Chondrocyte (in vitro differentiated cells): ENCODE results near the gene GPS2. TPM values are rescaled to one million over a fixed set of nuclear protein-coding genes. Genes with fewer than 3 reads are reported as not detected.
"Not testable (repeated sequence)": the region's sequence is repeated elsewhere in the genome, so short reads cannot be mapped to it uniquely, and the experiment has no call there.

Source experiments
- DNase-seq: peaks from one replicate; pipeline ENCODE4 v3.0.0; 2021; ENCODE audit warnings: mixed read lengths, low spot score
- H3K27ac Mint-ChIP-seq: one replicate; pipeline ENCODE4 v1.8.0; 2021; ENCODE audit warnings: mild to moderate bottlenecking, moderate library complexity, mixed read lengths; ENCODE audit not compliant: unreplicated experiment
- H3K27me3 Mint-ChIP-seq: 2 replicates; pipeline ENCODE4 v1.8.0; 2021; ENCODE audit warnings: low read depth, mixed read lengths
- H3K36me3 Mint-ChIP-seq: 2 replicates; pipeline ENCODE4 v1.8.0; 2021; ENCODE audit warnings: low read depth, mixed read lengths
- H3K4me1 Mint-ChIP-seq: 2 replicates; pipeline ENCODE4 v1.8.0; 2021; ENCODE audit warnings: low read depth, mild to moderate bottlenecking, mixed read lengths
- H3K4me3 Mint-ChIP-seq: one replicate; pipeline ENCODE4 v1.8.0; 2021; ENCODE audit warnings: mild to moderate bottlenecking, moderate library complexity, mixed read lengths; ENCODE audit not compliant: unreplicated experiment
- H3K9me3 Mint-ChIP-seq: 2 replicates; pipeline ENCODE4 v1.8.0; 2021; ENCODE audit warnings: low read depth, mixed read lengths
- total RNA-seq: library from RNA; stranded (reverse); gene quantifications from 3 replicates; pipeline ENCODE4 v1.2.1, GENCODE V29; 2021
- TF ChIP-seq, protein P1 (sequence below): fragments of 200-600 bp; sonication (generic); IDR thresholded peaks from 2 replicates; pipeline ENCODE4 v1.5.0; 2021; ENCODE audit warnings: antibody characterized with exemption, mild to moderate bottlenecking, moderate library complexity

GPS2 gene
- total RNA-seq, 1 donor from 2014 or later = 43.9 TPM

DNA sequence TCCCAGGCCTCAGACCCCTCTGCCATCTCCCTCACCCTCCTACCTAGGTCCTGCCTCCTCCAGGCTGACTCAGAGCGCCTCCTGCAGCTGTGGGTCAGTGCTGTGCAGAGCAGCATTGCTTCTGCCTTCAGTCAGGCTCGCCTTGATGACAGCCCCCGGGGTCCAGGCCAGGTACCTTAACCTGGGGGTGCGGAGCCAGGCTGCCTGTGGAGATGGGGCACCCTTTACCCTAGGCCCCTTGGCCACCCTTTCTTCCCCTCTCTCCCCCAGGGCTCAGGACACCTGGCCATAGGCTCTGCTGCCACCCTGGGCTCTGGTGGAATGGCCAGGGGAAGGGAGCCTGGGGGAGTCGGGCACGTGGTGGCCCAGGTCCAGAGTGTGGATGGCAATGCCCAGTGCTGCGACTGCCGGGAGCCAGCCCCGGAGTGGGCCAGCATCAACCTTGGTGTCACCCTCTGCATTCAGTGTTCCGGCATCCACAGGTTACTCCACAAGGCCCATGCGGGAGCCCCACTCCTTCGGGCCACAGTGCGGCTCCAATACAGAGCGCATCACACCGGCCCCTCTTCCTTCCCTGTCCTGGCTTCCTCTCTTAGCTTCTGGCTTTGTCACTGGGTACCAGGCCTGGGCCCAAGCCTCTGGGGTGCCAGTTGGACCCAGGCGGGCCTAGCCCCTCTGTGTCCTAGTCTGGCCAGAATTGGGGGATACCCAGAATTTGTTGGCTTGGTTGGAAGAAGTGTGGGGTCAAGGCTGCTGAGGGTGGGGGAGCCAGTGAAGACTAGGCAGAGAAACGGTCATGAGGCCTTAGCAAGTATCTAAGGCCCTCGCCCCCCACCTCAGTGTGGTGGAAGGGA, 31.8 kb upstream of the GPS2 start:
- H3K36me3 Mint-ChIP-seq = no peaks in the 10 kb centered on the region
- no peaks in the 10 kb centered on the region for H3K9me3 Mint-ChIP-seq
- peaks cover 13% of the 10 kb centered on the region for H3K4me1 Mint-ChIP-seq
- H3K27me3 Mint-ChIP-seq = peaks cover under 1% of the 10 kb centered on the region
- DNase-seq = no peak
- TF ChIP-seq, protein P1, sequence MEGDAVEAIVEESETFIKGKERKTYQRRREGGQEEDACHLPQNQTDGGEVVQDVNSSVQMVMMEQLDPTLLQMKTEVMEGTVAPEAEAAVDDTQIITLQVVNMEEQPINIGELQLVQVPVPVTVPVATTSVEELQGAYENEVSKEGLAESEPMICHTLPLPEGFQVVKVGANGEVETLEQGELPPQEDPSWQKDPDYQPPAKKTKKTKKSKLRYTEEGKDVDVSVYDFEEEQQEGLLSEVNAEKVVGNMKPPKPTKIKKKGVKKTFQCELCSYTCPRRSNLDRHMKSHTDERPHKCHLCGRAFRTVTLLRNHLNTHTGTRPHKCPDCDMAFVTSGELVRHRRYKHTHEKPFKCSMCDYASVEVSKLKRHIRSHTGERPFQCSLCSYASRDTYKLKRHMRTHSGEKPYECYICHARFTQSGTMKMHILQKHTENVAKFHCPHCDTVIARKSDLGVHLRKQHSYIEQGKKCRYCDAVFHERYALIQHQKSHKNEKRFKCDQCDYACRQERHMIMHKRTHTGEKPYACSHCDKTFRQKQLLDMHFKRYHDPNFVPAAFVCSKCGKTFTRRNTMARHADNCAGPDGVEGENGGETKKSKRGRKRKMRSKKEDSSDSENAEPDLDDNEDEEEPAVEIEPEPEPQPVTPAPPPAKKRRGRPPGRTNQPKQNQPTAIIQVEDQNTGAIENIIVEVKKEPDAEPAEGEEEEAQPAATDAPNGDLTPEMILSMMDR = no peak
- no peak overlapping the region for H3K27ac Mint-ChIP-seq
- H3K4me3 Mint-ChIP-seq = no peak overlapping the region

DNA sequence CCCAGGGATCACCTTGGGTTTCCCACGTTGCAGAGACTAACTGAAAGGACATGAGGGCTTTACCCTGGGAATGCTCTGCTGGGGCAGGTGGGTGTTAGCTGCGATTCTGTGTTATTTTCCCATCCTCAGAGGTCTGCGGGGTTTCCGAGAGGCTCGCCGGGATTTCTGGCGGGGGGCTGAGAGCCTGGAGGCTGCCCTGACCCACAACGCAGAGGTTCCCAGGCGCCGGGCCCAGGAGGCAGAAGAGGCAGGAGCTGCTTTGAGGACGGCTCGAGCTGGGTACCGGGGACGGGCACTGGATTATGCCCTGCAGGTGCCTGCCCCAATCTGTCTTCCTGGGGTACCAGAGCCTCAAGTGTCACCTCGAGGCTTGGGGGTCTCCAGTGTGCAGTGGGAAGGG, 28.1 kb upstream of the GPS2 start:
- Mint-ChIP-seq H3K9me3 (no peaks in the 10 kb centered on the region), H3K36me3 (no peaks in the 10 kb centered on the region), H3K27ac (no peak overlapping the region), H3K4me3 (no peak overlapping the region), H3K27me3 (peaks cover 4% of the 10 kb centered on the region), H3K4me1 (peaks cover 3% of the 10 kb centered on the region)
- no peak for DNase-seq
- TF ChIP-seq, protein P1 = no peak

- H3K4me3 Mint-ChIP-seq = no peak overlapping the region
Observed at GRCh38 chr17:7341842-7342241, 26.7 kb upstream of the GPS2 start.

DNA sequence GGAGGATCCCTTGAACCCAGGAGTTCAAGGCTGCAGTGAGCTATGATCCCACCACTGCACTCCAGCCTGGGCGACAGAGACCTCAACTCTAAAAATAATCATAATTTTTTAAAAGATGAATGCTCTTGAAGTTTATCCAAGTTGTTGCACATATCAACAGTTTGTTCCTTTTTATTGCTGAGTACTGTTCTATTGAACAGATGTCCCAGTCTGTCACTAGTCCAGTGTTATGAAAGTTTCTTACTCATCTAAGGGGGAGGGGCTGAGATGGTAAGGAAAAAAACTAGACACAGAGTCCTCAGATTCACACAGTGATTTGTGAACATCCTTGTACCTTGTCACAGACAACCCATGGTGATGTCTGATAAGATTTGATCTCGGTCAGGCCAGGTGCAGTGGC, 25.0 kb upstream of the GPS2 start:
- no peaks in the 10 kb centered on the region for H3K9me3 Mint-ChIP-seq
- peaks cover 8% of the 10 kb centered on the region for H3K27me3 Mint-ChIP-seq
- no peak for DNase-seq
- H3K4me3 Mint-ChIP-seq = no peak overlapping the region
- TF ChIP-seq, protein P1 = no peak
- H3K27ac Mint-ChIP-seq = no peak overlapping the region
- H3K4me1 Mint-ChIP-seq = no peaks in the 10 kb centered on the region
- no peaks in the 10 kb centered on the region for H3K36me3 Mint-ChIP-seq

More at GRCh38 chr17:7341842-7342241, 26.7 kb upstream of the GPS2 start:
- peaks cover 7% of the 10 kb centered on the region for H3K27me3 Mint-ChIP-seq
- no peaks in the 10 kb centered on the region for H3K9me3 Mint-ChIP-seq
- TF ChIP-seq, protein P1 = no peak
- no peaks in the 10 kb centered on the region for H3K36me3 Mint-ChIP-seq
- no peaks in the 10 kb centered on the region for H3K4me1 Mint-ChIP-seq
- H3K27ac Mint-ChIP-seq = no peak overlapping the region
- DNase-seq = no peak

- not testable (repeated sequence) for H3K27ac Mint-ChIP-seq, H3K9me3 Mint-ChIP-seq, H3K36me3 Mint-ChIP-seq, H3K27me3 Mint-ChIP-seq, DNase-seq, H3K4me1 Mint-ChIP-seq, H3K4me3 Mint-ChIP-seq
Observed at GRCh38 chr17:7337600-7337999, 22.4 kb upstream of the GPS2 start.
